GM12878 (cell line): Measurements from ENCODE around the gene BTBD9. TPM values are rescaled to one million over a fixed set of nuclear protein-coding genes. Genes with fewer than 3 reads are reported as not detected.

ENCODE experiments used
- ATAC-seq: fragments of 200-7000 bp; cut with Tn5 transposase; 3 replicates; pipeline ENCODE4 v1.9.1; 2020; ENCODE audit warnings: mild to moderate bottlenecking, moderate library complexity
- BruUV-seq: library from RNA; stranded (reverse); fragments of 400-500 nt; replicated peaks from 2 replicates; lab custom pipeline; 2021; lab: Mats Ljungman, UMichigan
- CTCF ChIA-PET: fragments of 300-600 bp; sonication (Branson Sonifier 250); formaldehyde crosslinking; extraction: SDS; loops from one replicate; lab custom pipeline; 2021; ENCODE audit warnings: inconsistent platforms; lab: Yijun Ruan, JAX
- POLR2A ChIA-PET: fragments of 350-600 bp; formaldehyde crosslinking; extraction: SDS; loops from one replicate; lab custom pipeline; 2021; ENCODE audit warnings: inconsistent platforms; lab: Charles Lee
- RAD21 ChIA-PET: fragments of 300-600 bp; sonication (Branson Sonifier 250); formaldehyde crosslinking; loops from one replicate; lab custom pipeline; 2023; ENCODE audit warnings: antibody characterized with exemption; ENCODE audit not compliant: unreplicated experiment; lab: Charles Lee
- SMC1A ChIA-PET: fragments of 300-600 bp; sonication (Branson Sonifier 250); formaldehyde crosslinking; loops from one replicate; lab custom pipeline; 2023; ENCODE audit not compliant: unreplicated experiment, uncharacterized antibody; lab: Charles Lee
- DNase-seq: peaks from one replicate; pipeline ENCODE4 v3.0.0-alpha.2; 2011; ENCODE audit warnings: low read depth, low spot score
- FAIRE-seq: peaks from 3 replicates; lab custom pipeline; 2011; peaks lifted over from hg19 to GRCh38; lab: Jason Lieb, UNC
- H2AFZ ChIP-seq: 2 replicates; pipeline ENCODE4 v1.6.0; 2011; ENCODE audit warnings: low read depth, low read length, control low read depth; ENCODE audit not compliant: control insufficient read depth
- H3K27ac ChIP-seq: 2 replicates; pipeline ENCODE4 v1.5.1; 2011; ENCODE audit warnings: control low read depth; ENCODE audit not compliant: control insufficient read depth, insufficient read depth
- H3K27me3 ChIP-seq, 2 experiments: replicated peaks in 1 of 2; 2 replicates each; pipeline versions ENCODE4 v1.6.0 to v1.6.1; 2011; ENCODE audit warnings: low read length in 1 of 2; ENCODE audit not compliant: control insufficient read depth in 2 of 2, insufficient read depth in 2 of 2
- H3K36me3 ChIP-seq, 2 experiments: 2 replicates each; pipeline ENCODE4 v1.5.1; 2011; ENCODE audit warnings: low read length in 1 of 2; ENCODE audit not compliant: control insufficient read depth in 2 of 2, insufficient read depth in 2 of 2
- H3K4me1 ChIP-seq: 2 replicates; pipeline ENCODE4 v1.6.1; 2011; ENCODE audit warnings: mild to moderate bottlenecking, low read length, moderate library complexity, mixed read lengths; ENCODE audit not compliant: control insufficient read depth, insufficient read depth
- H3K4me2 ChIP-seq: 2 replicates; pipeline ENCODE4 v1.6.0; 2011; ENCODE audit warnings: control low read depth; ENCODE audit not compliant: control insufficient read depth, insufficient read depth
- H3K4me3 ChIP-seq: fragments of 200-600 bp; sonication (generic); 2 replicates; pipeline ENCODE4 v1.5.1; 2016
- H3K79me2 ChIP-seq: 2 replicates; pipeline ENCODE4 v1.6.0; 2011; ENCODE audit warnings: low read length; ENCODE audit not compliant: control insufficient read depth, insufficient read depth
- H3K9ac ChIP-seq: 2 replicates; pipeline ENCODE4 v1.8.0; 2011; ENCODE audit warnings: low read length, control low read depth, mixed read lengths; ENCODE audit not compliant: control insufficient read depth, insufficient read depth
- H3K9me3 ChIP-seq: replicated peaks from 3 replicates; pipeline ENCODE4 v1.5.1; 2011; ENCODE audit warnings: mild to moderate bottlenecking, low read length; ENCODE audit not compliant: control insufficient read depth, insufficient read depth
- H4K20me1 ChIP-seq: 2 replicates; pipeline ENCODE4 v1.6.0; 2011; ENCODE audit not compliant: control insufficient read depth, insufficient read depth
- ATF2 ChIP-seq: IDR thresholded peaks from 2 replicates; pipeline ENCODE4 v1.6.1; 2012; ENCODE audit warnings: low read length, inconsistent platforms
- ATF7 ChIP-seq: fragments of 450-650 bp; IDR thresholded peaks from 2 replicates; pipeline ENCODE4 v1.6.1; 2016; ENCODE audit warnings: low read depth, mild to moderate bottlenecking
- BCL11A ChIP-seq: IDR thresholded peaks from 2 replicates; pipeline ENCODE4 v1.6.1; 2011; ENCODE audit warnings: low read depth, low read length
- CEBPB ChIP-seq, 2 experiments: fragments of 150-350 bp in 1 of 2; IDR thresholded peaks; 2 replicates each; pipeline ENCODE4 v1.6.1; 2012 to 2014; ENCODE audit warnings: low read depth in 2 of 2, low read length in 2 of 2, borderline replicate concordance in 1 of 2, inconsistent platforms in 1 of 2
- EGR1 ChIP-seq, 2 experiments: IDR thresholded peaks; 1 replicate in 1 of 2; 2 replicates in 1 of 2; pipeline ENCODE4 v1.6.1; 2011 to 2012; ENCODE audit warnings: low read depth in 2 of 2, low read length in 2 of 2, borderline replicate concordance in 1 of 2, mild to moderate bottlenecking in 1 of 2, moderate library complexity in 1 of 2
- EP300 ChIP-seq, 2 experiments: fragments of 150-350 bp in 1 of 2; IDR thresholded peaks; 2 replicates each; pipeline ENCODE4 v1.6.1; 2011 to 2012; ENCODE audit warnings: low read depth in 2 of 2, low read length in 2 of 2, borderline replicate concordance in 1 of 2, improper control_type of control experiment in 1 of 2, inconsistent platforms in 1 of 2; ENCODE audit not compliant: control insufficient read depth in 1 of 2
- FOXK2 ChIP-seq: fragments of 450-650 bp; IDR thresholded peaks from 2 replicates; pipeline ENCODE4 v1.6.1; 2017; ENCODE audit warnings: mild to moderate bottlenecking, moderate library complexity
- FOXM1 ChIP-seq: IDR thresholded peaks from 2 replicates; pipeline ENCODE4 v1.6.1; 2012; ENCODE audit warnings: low read depth, mild to moderate bottlenecking, inconsistent platforms, low read length, moderate library complexity
- GABPA ChIP-seq: IDR thresholded peaks from 2 replicates; pipeline ENCODE4 v1.6.1; 2014; ENCODE audit warnings: antibody characterized with exemption, low read depth, mild to moderate bottlenecking, inconsistent platforms
- JUND ChIP-seq: IDR thresholded peaks from 2 replicates; pipeline ENCODE4 v1.6.1; 2012; ENCODE audit warnings: low read depth, mild to moderate bottlenecking, low read length, improper control_type of control experiment, moderate library complexity
- MTA3 ChIP-seq: IDR thresholded peaks from 2 replicates; pipeline ENCODE4 v1.6.1; 2012; ENCODE audit warnings: low read length, inconsistent platforms, borderline replicate concordance
- NR2C1 ChIP-seq: fragments of 450-650 bp; IDR thresholded peaks from 2 replicates; pipeline ENCODE4 v1.6.1; 2017; ENCODE audit warnings: antibody characterized with exemption, mild to moderate bottlenecking, moderate library complexity
- SMAD1 ChIP-seq: fragments of 450-650 bp; IDR thresholded peaks from 2 replicates; pipeline ENCODE4 v1.6.1; 2018; ENCODE audit warnings: mild to moderate bottlenecking, low read depth; ENCODE audit not compliant: partially characterized antibody
- TBL1XR1 ChIP-seq: IDR thresholded peaks from 2 replicates; pipeline ENCODE4 v1.6.1; 2012; ENCODE audit warnings: low read depth, low read length, improper control_type of control experiment
- TCF12 ChIP-seq: IDR thresholded peaks from 2 replicates; pipeline ENCODE4 v1.6.1; 2011; ENCODE audit warnings: low read depth, mild to moderate bottlenecking, low read length
- YY1 ChIP-seq: IDR thresholded peaks from 2 replicates; pipeline ENCODE4 v1.6.1; 2011; ENCODE audit warnings: low read depth, mild to moderate bottlenecking, low read length
- ZBED1 ChIP-seq: IDR thresholded peaks from 2 replicates; pipeline ENCODE4 v1.6.1; 2016; ENCODE audit warnings: borderline replicate concordance
- ZNF217 ChIP-seq: fragments of 450-650 bp; IDR thresholded peaks from 2 replicates; pipeline ENCODE4 v1.6.1; 2017; ENCODE audit warnings: antibody characterized with exemption, mild to moderate bottlenecking
- ZNF24 ChIP-seq: fragments of 450-650 bp; IDR thresholded peaks from 2 replicates; pipeline ENCODE4 v1.6.1; 2017; ENCODE audit warnings: antibody characterized with exemption, mild to moderate bottlenecking
- WGBS: methylation state at CpG from one replicate; pipeline ENCODE4 v1.1.6; 2016; ENCODE audit warnings: low lambda C conversion rate; ENCODE audit not compliant: insufficient replicate concordance, insufficient coverage; ENCODE audit errors: missing lambda C conversion rate; 5-methylcytosine and 5-hydroxymethylcytosine counted together
- in situ Hi-C: fragments of 300-500 bp; cut with MboI; formaldehyde crosslinking; loops from 9 replicates; pipeline ENCODE4 v1.14.3; 2018; ENCODE audit warnings: mixed read lengths
- intact Hi-C: fragments of 100-400 bp; cut with micrococcal nuclease; formaldehyde crosslinking; loops from one replicate; pipeline ENCODE4 v1.14.2; 2022; ENCODE audit not compliant: unreplicated experiment
- polyA plus RNA-seq, 11 experiments: library from polyadenylated mRNA; depleted of rRNA in 4 of 11; unstranded in 6 of 11; stranded (reverse) in 5 of 11; fragments of >200 nt; fragmentation: Nextera tagmentation in 4 of 11; fragmentation: Illumina TruSeq in 1 of 11; extraction: Ambion mirVana in 4 of 11; extraction: Trizol in 1 of 11; gene quantifications; 1 replicate in 1 of 11; 2 replicates in 10 of 11; pipeline versions ENCODE4 v1.2.1 to v1.2.3, GENCODE V29; 2011 to 2016; ENCODE audit warnings: inconsistent platforms in 2 of 11, missing spikeins in 2 of 11, low read depth in 1 of 11
- total RNA-seq, 4 experiments: library from RNA; depleted of rRNA in 3 of 4; stranded (reverse); fragments of >200 nt in 3 of 4; fragmentation: Illumina TruSeq in 1 of 4; extraction: Trizol in 1 of 4; gene quantifications; 2 replicates each; pipeline versions ENCODE4 v1.2.1 to v1.2.3, GENCODE V29; 2013 to 2021
- TF ChIP-seq, protein P1 (sequence below): IDR thresholded peaks from 2 replicates; pipeline ENCODE4 v1.6.1; 2012; ENCODE audit warnings: low read depth, low read length, improper control_type of control experiment
- TF ChIP-seq, protein P2 (sequence below): fragments of 450-650 bp; IDR thresholded peaks from 2 replicates; pipeline ENCODE4 v1.6.1; 2017; ENCODE audit warnings: low read depth, mild to moderate bottlenecking, moderate library complexity

BTBD9 gene
- total and polyA plus RNA-seq, 10 of the 15 experiments (the other 5 are each of a cell fraction or from before 2014, with no cell fraction given) = 0.22 to 8.6 (median 4.6) TPM

- Histone ChIP-seq H3K27me3 (no peaks in the 10 kb centered on the region), H3K79me2 (no peaks in the 10 kb centered on the region), H4K20me1 (no peaks in the 10 kb centered on the region), H3K27ac (peak overlapping the region; percentile 77), H3K9me3 (no peaks in the 10 kb centered on the region; the same call in 1 of the 3 replicates), H3K9ac (no peak overlapping the region; the same call in 1 of the 2 replicates), H3K36me3 (no peaks in the 10 kb centered on the region), H3K4me3 (peak overlapping the region; percentile 16; the same call in 1 of the 2 replicates), H3K4me2 (peak overlapping the region; percentile 75), H2AFZ (no peak overlapping the region), H3K4me1 (peaks cover 50% of the 10 kb centered on the region)
- intact Hi-C loops = loop anchor here (5.0 kb wide), 1 partner anchor 176 kb away; no protein-coding TSS in a partner anchor
- in situ Hi-C loops = no loop called here
- FAIRE-seq (no peak), ATAC-seq (peak; percentile 81), DNase-seq (no peak)
- SMC1A ChIA-PET = interaction anchor here (0.8 to 1.3 kb wide), 4 partner anchors 9 to 168 kb away, joined by 3 to 6 read pairs (median 5); no protein-coding TSS in a partner anchor
- WGBS = 0% methylated on average over 1 of the region's 1 CpG
- RAD21 ChIA-PET = no interaction called here
- CTCF ChIA-PET = interaction anchor here (1.0 kb wide), 1 partner anchor 294 kb away, joined by 3 read pairs; no protein-coding TSS in a partner anchor
- POLR2A ChIA-PET = interaction anchor here (1.3 kb wide), 1 partner anchor 9 kb away, joined by 6 read pairs; no protein-coding TSS in a partner anchor
- BruUV-seq = no TSS peak
- TF ChIP-seq CEBPB (IDR thresholded peaks at IDR 0.05; ENCODE audit: borderline replicate concordance in 1 of 2, low read depth in 2 of 2, low read length in 2 of 2) = peak in 1 of 2 experiments; percentile 62; a peak in 1 of 4 replicates
- TF ChIP-seq, protein P1, sequence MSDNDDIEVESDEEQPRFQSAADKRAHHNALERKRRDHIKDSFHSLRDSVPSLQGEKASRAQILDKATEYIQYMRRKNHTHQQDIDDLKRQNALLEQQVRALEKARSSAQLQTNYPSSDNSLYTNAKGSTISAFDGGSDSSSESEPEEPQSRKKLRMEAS = no peak
- TF ChIP-seq GABPA = peak; percentile 44; the same call in 1 of the 2 replicates
- TF ChIP-seq ZNF217 = peak; percentile 74; the same call in 1 of the 2 replicates
- TF ChIP-seq JUND = 0 out of 2 replicates have a peak, but pooled peaks have one; percentile 43
- TF ChIP-seq YY1 = peak; percentile 12; the same call in 1 of the 2 replicates
- TF ChIP-seq FOXM1 = peak; percentile 91; the same call in 1 of the 2 replicates
- TF ChIP-seq TBL1XR1 = peak; percentile 90; the same call in 1 of the 2 replicates
- TF ChIP-seq EGR1 (IDR thresholded peaks at IDR 0.05; ENCODE audit: borderline replicate concordance in 1 of 2, low read depth in 2 of 2, low read length in 2 of 2) = no peak
- no peak for TF ChIP-seq TCF12
- 0 out of 2 replicates have a peak, but pooled peaks have one; percentile 27 for TF ChIP-seq BCL11A
- TF ChIP-seq FOXK2 = no peak
- TF ChIP-seq SMAD1 = no peak
- no peak for TF ChIP-seq ZBED1
- TF ChIP-seq, protein P2, sequence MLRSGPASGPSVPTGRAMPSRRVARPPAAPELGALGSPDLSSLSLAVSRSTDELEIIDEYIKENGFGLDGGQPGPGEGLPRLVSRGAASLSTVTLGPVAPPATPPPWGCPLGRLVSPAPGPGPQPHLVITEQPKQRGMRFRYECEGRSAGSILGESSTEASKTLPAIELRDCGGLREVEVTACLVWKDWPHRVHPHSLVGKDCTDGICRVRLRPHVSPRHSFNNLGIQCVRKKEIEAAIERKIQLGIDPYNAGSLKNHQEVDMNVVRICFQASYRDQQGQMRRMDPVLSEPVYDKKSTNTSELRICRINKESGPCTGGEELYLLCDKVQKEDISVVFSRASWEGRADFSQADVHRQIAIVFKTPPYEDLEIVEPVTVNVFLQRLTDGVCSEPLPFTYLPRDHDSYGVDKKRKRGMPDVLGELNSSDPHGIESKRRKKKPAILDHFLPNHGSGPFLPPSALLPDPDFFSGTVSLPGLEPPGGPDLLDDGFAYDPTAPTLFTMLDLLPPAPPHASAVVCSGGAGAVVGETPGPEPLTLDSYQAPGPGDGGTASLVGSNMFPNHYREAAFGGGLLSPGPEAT = 0 out of 2 replicates have a peak, but pooled peaks have one; percentile 48
- peak in 1 of 2 experiments; percentile 16; a peak in 1 of 4 replicates for TF ChIP-seq EP300 (IDR thresholded peaks at IDR 0.05; ENCODE audit: borderline replicate concordance in 1 of 2, control insufficient read depth in 1 of 2, low read depth in 2 of 2, low read length in 2 of 2)
- peak; percentile 40; the same call in 1 of the 2 replicates for TF ChIP-seq MTA3
- no peak for TF ChIP-seq NR2C1
- peak; percentile 62 for TF ChIP-seq ATF7
- TF ChIP-seq ZNF24 = no peak
- TF ChIP-seq ATF2 = peak; percentile 95
These were observed 323.4 kb downstream of the BTBD9 start for GRCh38 chr6:38316099-38316868.
